ENCODE results near the gene HECA. TPM values are rescaled to one million over a fixed set of nuclear protein-coding genes. Genes with fewer than 3 reads are reported as not detected.

The HECA gene
- total RNA-seq, 2 donors from 2014 or later = 5.6 to 6.0 TPM

DNA sequence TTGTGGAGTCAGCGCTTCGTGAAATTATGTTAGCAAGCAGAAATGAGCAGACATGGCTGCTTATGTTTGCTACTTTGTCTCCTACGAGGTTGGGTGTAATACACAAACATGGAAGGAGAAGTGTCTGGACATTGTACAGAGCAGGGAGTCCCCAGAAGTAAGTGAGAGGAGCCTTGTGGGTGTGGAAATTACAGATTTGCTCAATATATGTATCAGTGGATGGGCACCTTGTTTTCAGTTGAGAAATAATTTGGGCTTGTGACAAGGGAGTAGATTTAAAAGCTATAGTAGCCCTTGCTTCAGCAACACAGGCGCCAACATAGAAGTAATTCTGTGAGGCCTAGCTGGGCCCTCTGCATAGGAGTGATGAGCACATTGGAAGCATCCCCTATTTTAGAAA lies 49.2 kb downstream of the HECA start:
- 93 to 97% methylated on average over 4 of the region's 4 CpGs for WGBS, 2 experiments (ENCODE audit: insufficient coverage in 1 of 2, insufficient read length in 1 of 2)
- Histone ChIP-seq H3K9me3 (ENCODE audit: control insufficient read depth, low read length) (no peaks in the 10 kb centered on the region), H3K4me3 (ENCODE audit: low read length) (no peak overlapping the region), H3K27me3 (ENCODE audit: control insufficient read depth, insufficient read depth, low read length, poor library complexity, severe bottlenecking) (no peaks in the 10 kb centered on the region), H3K4me1 (ENCODE audit: control insufficient read depth, insufficient read depth, low read length) (no peaks in the 10 kb centered on the region), H3K27ac (ENCODE audit: low read depth, low read length) (no peak overlapping the region), H3K36me3 (ENCODE audit: control insufficient read depth, insufficient read depth, low read length) (no peaks in the 10 kb centered on the region), H3K9ac (ENCODE audit: extremely low read depth, low read length, poor library complexity, severe bottlenecking) (no peak overlapping the region)
- Mint-ChIP-seq H3K9me3 (no peaks in the 10 kb centered on the region), H3K4me3 (no peak overlapping the region), H3K27me3 (ENCODE audit: insufficient read depth) (no peaks in the 10 kb centered on the region), H3K36me3 (ENCODE audit: low read depth) (no peaks in the 10 kb centered on the region), H3K27ac (no peak overlapping the region), H3K4me1 (no peaks in the 10 kb centered on the region)
- DNase-seq = no peak
- TF ChIP-seq, protein P1, sequence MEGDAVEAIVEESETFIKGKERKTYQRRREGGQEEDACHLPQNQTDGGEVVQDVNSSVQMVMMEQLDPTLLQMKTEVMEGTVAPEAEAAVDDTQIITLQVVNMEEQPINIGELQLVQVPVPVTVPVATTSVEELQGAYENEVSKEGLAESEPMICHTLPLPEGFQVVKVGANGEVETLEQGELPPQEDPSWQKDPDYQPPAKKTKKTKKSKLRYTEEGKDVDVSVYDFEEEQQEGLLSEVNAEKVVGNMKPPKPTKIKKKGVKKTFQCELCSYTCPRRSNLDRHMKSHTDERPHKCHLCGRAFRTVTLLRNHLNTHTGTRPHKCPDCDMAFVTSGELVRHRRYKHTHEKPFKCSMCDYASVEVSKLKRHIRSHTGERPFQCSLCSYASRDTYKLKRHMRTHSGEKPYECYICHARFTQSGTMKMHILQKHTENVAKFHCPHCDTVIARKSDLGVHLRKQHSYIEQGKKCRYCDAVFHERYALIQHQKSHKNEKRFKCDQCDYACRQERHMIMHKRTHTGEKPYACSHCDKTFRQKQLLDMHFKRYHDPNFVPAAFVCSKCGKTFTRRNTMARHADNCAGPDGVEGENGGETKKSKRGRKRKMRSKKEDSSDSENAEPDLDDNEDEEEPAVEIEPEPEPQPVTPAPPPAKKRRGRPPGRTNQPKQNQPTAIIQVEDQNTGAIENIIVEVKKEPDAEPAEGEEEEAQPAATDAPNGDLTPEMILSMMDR (conservative IDR thresholded peaks at IDR 0.05) = no peak

DNA sequence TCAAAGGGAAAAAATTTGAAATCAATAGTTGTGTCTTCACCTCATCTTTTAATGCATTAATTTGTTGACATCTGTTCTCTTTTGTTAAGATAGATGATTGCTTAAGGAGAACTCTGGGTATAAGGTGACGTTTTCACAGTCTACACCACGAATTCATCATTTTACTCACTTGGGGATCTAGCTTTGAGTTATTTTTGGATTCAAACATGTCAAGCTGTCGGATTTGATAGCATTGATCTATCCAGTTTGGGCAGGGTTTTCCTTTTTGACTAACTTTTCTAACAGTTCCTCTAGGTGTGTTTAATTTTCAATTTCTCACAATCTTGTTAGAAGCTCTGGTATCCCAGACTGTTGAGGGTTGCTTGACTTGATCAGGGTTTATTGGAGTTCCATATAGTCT lies 49.6 kb downstream of the HECA start:
- H3K27ac ChIP-seq (ENCODE audit: low read depth, low read length) = no peak overlapping the region
- TF ChIP-seq, protein P1 (conservative IDR thresholded peaks at IDR 0.05) = no peak
- no peaks in the 10 kb centered on the region for H3K4me1 Mint-ChIP-seq
- WGBS, 2 experiments (ENCODE audit: insufficient coverage in 1 of 2, insufficient read length in 1 of 2) = 93 to 100% methylated on average over 1 to 3 of the region's 3 CpGs
- H3K9me3 ChIP-seq (ENCODE audit: control insufficient read depth, low read length) = no peaks in the 10 kb centered on the region
- no peaks in the 10 kb centered on the region for H3K27me3 ChIP-seq (ENCODE audit: control insufficient read depth, insufficient read depth, low read length, poor library complexity, severe bottlenecking)
- H3K4me3 ChIP-seq (ENCODE audit: low read length) = no peak overlapping the region
- no peaks in the 10 kb centered on the region for H3K36me3 Mint-ChIP-seq (ENCODE audit: low read depth)
- no peaks in the 10 kb centered on the region for H3K36me3 ChIP-seq (ENCODE audit: control insufficient read depth, insufficient read depth, low read length)
- no peak overlapping the region for H3K4me3 Mint-ChIP-seq
- H3K9me3 Mint-ChIP-seq = no peaks in the 10 kb centered on the region
- no peak overlapping the region for H3K9ac ChIP-seq (ENCODE audit: extremely low read depth, low read length, poor library complexity, severe bottlenecking)
- H3K4me1 ChIP-seq (ENCODE audit: control insufficient read depth, insufficient read depth, low read length) = no peaks in the 10 kb centered on the region
- H3K27me3 Mint-ChIP-seq (ENCODE audit: insufficient read depth) = no peaks in the 10 kb centered on the region
- H3K27ac Mint-ChIP-seq = no peak overlapping the region
- DNase-seq = no peak

DNA sequence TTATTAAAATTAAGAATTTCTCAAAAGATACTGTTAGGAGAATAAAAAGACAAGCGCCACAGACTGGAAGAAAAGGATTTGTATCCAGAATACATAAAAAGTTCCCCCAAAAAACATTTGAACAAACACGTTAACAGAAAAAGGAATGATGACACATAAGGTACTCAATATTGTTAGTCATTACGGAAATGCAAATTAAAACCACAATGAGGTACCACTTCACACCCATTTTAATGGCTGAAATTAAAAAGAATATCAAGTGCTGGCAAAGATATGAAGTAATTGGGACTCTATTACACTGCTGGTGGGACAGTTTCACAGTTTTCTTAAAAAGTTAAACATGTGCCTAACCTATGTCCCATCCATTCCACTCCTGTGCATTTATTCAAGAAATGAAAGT lies 51.4 kb downstream of the HECA start:
- Histone ChIP-seq H3K9ac (ENCODE audit: extremely low read depth, low read length, poor library complexity, severe bottlenecking) (no peak overlapping the region), H3K4me3 (ENCODE audit: low read length) (no peak overlapping the region), H3K4me1 (ENCODE audit: control insufficient read depth, insufficient read depth, low read length) (no peaks in the 10 kb centered on the region), H3K9me3 (ENCODE audit: control insufficient read depth, low read length) (no peaks in the 10 kb centered on the region), H3K27me3 (ENCODE audit: control insufficient read depth, insufficient read depth, low read length, poor library complexity, severe bottlenecking) (no peaks in the 10 kb centered on the region), H3K36me3 (ENCODE audit: control insufficient read depth, insufficient read depth, low read length) (no peaks in the 10 kb centered on the region), H3K27ac (ENCODE audit: low read depth, low read length) (no peak overlapping the region)
- no peaks in the 10 kb centered on the region for H3K27me3 Mint-ChIP-seq (ENCODE audit: insufficient read depth)
- no peak overlapping the region for H3K27ac Mint-ChIP-seq
- H3K4me1 Mint-ChIP-seq = no peaks in the 10 kb centered on the region
- no peaks in the 10 kb centered on the region for H3K36me3 Mint-ChIP-seq (ENCODE audit: low read depth)
- no peak for DNase-seq
- H3K9me3 Mint-ChIP-seq = no peaks in the 10 kb centered on the region
- no peak overlapping the region for H3K4me3 Mint-ChIP-seq
- 73 to 94% methylated on average over 2 to 3 of the region's 3 CpGs for WGBS, 2 experiments (ENCODE audit: insufficient coverage in 1 of 2, insufficient read length in 1 of 2)
- TF ChIP-seq, protein P1 (conservative IDR thresholded peaks at IDR 0.05) = no peak
